Left renal pelvis (tissue), 4 donors: ENCODE results near the gene ATRN. TPM values are rescaled to one million over a fixed set of nuclear protein-coding genes. Genes with fewer than 3 reads are reported as not detected.
"Not testable (repeated sequence)": the region's sequence is repeated elsewhere in the genome, so short reads cannot be mapped to it uniquely, and the experiment has no call there.

ENCODE experiments used
- DNase-seq, 4 donors: peaks; one replicate each; pipeline ENCODE4 v3.0.0-alpha.2; 2013; ENCODE audit warnings: low read depth in 4 of 4, low spot score in 3 of 4
- polyA plus RNA-seq, 4 donors: library from polyadenylated mRNA; unstranded; fragments of 120-200 nt; gene quantifications; one replicate each; pipeline ENCODE4 v1.2.1, GENCODE V29; 2013; ENCODE audit not compliant: insufficient read length in 4 of 4

Gene ATRN
- polyA plus RNA-seq, 4 donors = 41.0 to 57.3 (median 47.5) TPM

DNA sequence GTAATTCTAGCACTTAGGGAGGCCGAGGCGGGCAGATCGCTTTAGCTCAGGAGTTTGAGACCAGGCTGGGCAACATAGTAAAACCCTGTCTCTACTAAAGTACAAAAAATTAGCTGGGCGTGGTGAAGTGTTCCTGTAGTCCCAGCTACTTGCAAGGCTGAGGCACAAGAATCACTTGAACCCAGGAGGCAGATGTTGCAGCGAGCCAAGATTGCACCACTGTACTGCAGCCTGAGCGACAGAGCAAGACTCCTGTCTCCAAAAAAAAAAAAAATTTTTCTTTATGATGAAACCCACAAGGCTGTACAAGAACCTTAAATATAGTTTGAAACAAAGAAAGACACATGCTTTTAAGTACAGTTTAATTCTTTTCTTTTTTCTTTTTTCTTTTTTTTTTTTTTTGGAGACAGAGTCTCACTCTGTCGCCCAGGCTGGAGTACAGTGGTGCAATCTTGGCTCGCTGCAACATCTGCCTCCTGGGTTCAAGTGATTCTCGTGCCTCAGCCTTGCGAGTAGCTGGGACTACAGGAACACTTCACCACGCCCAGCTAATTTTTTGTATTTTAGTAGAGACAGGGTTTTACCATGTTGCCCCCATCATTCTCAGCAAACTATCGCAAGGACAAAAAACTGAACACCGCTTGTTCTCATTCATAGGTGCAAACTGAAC lies 144.5 kb downstream of the ATRN start:
- not testable (repeated sequence) for DNase-seq

DNA sequence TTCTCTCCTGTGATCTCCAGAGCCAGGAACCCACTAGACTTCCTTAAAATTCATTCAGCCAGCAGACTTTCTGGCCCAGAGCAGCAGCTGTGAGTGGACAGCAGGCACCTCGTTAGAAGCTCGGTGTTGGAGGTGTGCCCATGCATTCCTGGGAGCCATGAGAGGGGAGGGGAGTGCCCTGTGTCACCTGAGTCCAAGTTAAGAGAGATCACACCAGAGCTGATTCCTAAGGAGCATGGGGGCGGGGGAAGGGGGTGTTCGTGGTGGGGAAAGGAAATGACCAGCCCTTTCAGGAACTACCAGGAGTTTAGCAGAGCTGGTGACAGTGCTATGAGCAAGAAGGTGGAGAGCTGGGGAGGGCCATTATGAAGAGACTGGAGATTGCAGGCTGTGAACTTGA lies 145.4 kb downstream of the ATRN start:
- no peak for DNase-seq

DNA sequence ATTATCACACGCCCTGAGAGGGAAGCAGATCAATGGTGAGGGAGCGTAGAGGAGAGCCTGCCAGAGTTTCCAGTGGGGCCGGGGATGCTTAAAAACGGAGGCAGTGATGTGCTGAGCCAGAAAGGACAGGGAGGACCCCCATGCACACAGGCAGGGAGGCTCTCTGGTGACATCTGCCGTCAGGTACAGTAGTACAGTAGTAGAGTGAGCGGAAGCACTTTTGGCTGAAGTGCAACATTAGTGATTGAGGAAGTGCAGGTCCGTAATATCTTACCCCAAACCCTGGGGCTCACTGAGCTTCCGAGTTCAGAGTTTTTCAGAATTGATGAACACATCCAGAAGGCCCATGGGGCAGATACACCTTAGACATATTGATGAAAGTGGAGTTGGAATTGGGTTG lies 150.3 kb downstream of the ATRN start:
- no peak for DNase-seq

DNA sequence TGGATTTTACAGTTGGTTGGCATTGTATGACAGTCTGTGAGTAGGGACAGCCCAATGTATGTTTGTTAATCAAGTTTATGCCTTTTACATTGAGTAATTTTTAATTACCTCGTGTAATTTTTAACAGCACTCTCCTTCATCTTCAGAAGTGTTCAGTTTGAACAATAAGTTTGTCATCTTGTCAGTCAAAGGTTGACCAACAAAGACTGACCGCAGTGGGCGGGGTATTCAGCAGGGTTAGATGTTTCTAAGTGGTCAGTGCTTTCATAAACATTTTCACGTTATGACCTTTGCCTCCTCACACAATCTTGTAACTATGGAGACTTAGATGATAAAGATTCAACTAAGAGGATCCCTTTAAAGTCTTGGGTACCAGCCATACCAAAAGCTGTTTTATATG lies 151.6 kb downstream of the ATRN start:
- no peak for DNase-seq

DNA sequence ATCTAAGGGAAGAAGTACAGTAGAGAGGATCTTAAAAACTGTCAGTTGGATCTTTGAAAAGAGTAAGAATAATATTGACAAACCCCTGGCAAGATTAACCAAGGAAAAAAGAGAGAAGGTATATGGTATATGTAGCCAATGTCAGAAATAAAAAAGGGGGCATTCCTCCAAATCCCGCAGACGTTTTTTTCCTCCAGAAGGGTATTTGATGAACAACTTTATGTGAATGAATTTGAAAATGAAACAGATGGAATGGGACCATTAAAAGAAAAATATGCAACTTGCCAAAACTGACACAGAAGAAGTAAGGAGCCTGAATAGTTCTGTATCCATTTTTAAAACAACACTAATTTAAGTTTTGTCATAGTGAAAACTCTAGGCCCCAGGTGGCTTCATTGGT lies 156.7 kb downstream of the ATRN start:
- no peak for DNase-seq

DNA sequence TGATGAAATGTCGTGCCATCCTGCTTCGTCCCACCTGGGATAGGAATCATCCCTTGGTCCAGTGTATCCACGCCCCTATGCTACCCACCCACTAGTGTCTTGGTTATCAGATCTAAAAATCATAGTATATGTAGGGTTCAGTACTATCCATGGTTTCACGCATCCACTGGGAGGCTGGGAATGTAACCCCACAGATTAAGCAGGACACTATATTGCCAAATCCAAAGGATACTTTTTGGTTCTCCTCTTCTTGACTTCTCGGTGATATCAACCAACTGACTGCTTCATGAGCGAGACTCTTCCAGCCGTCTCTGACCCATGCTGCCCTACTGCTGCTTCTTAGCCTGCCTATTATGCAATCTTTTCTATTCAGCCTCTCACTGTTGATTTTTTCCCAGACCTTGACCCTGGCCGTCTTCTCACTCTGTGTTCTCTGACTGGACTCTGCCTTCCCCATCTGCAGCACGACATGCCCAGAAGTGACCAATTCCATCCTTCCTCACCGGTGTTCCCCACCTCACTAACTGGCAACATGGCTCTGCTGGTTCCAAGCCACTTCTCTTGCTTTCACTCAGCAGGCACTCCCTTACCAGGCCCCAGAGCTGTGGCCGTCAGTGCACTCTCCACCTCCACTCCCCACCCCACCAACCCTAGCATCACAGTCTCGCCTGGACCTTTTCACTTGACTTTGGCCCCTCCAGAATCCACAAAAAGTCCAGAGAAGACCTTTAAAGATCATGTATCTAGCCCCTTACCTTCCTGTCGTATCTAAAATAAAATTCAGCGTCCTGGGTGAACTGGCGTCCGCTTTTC lies 157.9 kb downstream of the ATRN start:
- DNase-seq = no peak

DNA sequence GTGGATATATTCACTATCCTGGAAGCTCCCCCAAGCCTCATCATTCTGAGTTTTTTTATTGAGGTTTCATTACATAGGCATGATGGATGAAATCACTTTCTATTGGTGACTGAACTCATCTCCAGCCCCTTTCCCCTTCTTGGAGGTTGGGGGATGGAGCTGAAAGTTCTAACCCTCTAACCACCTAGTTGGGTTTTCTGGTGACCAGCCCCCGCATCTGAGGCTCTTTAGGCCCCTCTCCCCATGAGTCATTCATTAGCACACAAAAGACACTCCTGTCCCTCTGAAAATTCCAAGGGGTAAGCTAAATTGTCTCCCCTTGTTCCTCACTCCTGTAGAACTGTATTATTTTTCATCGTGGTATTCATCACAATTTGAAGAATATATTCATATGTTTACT lies 159.1 kb downstream of the ATRN start:
- DNase-seq = no peak

DNA sequence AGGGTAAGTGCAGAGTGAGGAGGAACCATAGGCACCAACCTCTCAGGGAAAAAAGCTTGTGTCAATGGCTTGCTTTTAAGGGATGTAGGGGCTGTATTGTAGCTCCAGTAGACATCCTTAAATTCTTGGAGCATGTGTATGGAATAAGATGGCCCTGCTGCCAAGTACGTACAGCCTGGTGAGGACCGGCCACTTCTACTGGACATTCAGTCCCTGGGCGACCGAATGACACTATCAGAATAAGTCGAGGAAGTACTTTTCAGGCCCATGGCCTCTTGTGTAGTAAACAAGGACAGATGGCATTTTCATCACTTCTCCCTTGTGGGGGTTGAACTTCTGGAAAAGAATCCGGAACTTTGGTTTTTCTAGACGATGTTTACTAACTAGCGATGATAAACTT lies 159.6 kb downstream of the ATRN start:
- DNase-seq = no peak

DNA sequence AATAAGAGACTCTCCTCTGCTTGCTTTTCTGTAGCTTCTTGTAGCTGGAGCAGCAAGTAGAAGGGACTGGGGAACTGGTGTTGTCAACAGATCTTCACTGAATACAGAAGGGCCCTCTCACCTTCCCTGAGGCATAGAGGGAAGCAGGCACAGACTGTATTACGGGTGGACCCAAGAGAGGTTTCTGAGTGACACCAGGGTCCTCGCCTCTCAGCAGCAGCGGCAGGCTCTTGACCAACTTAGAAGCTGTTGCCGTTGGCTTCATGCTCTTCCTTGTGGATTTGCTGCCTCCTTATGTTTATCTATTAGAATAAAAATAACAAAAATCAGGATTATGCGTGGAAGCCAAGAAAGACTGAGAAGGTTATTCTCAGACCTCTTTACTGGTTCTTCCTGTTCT lies 160.7 kb downstream of the ATRN start:
- no peak for DNase-seq

DNA sequence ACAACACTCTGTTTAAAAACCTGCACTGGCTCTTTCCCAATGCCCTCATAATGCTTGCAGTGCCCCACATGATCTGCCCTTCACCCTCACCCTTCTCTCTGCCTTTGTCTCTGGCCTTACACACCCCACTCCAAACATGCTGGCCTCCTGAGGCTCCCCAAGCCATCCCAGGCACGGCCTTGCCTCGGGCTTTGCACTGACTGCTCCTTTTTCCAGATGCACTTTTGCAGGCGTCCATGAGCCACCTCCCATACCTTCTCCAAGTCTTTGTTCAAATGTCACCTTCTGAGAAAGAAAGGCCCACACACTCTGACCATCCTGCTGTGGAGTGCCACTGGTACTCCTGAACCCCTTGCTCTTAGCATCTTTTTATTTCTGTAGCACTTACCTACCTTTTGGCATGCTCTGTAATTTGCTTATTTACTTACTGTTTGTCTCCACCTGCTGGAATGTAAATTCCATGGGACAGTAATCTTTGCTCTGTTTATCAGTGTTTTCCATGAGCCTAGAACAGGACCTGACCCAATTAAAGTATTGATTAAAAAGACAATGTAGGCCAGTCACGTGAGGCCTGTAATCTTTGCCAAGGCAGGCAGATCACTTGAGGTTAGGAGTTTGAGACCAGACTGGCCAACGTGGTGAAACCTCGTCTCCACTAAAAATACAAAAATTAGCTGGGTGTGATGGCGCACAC lies 161.6 kb downstream of the ATRN start:
- DNase-seq = no peak

DNA sequence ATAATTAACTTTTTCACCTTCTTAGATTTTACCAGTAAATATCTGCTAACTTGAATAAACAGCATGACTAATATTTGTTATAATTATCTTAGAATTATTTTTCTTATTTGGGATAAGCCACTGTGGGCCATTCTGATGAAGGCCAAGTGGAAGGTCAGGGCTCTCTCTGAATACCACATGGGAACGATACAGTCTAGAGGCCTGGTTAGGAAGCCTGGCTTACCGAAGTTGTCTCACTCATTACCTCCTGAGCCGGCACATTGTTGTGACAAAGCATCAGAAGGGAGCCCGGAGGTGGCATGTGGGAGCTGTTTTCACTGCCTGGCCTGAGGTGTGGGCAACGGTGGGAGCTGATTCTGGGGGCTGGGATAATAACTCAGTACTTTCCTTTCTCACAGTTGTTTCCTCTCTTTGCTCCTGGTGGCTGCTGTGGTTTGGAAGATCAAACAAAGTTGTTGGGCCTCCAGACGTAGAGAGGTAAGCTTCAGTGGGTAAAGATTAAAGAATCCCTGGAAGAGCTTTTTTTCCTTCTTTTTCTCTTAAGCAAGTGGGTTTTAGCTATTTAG lies 163.2 kb downstream of the ATRN start:
- DNase-seq = no peak

DNA sequence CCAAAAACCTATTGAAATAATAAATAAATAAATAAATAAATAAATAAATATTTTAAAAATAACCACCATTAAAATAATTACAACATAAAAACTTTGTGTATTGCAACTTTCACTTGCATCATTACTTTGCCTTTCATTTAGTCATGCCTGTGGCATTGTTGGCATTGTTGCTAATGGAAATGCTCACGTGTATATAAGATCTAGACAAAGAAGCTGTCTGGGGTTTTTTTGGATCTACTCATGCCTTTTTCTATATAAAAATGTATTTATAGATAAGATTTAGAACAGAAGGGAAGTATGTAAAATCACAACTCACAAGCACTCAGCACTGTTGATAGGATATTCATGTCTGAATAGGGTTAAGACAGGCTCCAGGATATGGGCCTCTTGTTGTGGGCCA lies 164.5 kb downstream of the ATRN start:
- no peak for DNase-seq

DNA sequence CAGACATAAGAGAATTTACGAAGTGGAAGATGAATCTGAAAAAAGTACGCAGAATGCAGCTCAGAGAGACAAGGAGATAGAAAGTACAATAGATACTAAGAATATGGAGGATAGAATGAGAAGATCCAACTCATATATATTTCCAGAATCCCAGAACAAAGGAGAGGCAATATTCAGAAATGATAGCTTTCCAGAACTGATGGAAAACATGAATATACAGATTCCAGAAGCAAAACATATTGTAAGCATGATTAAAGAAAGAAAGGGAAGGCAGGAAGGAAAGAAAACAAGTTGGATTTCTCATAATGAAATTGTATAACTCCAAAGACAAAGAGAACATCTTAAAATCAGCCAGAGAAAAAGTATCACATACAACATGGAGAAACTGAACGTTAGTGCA lies 169.4 kb downstream of the ATRN start:
- no peak for DNase-seq

DNA sequence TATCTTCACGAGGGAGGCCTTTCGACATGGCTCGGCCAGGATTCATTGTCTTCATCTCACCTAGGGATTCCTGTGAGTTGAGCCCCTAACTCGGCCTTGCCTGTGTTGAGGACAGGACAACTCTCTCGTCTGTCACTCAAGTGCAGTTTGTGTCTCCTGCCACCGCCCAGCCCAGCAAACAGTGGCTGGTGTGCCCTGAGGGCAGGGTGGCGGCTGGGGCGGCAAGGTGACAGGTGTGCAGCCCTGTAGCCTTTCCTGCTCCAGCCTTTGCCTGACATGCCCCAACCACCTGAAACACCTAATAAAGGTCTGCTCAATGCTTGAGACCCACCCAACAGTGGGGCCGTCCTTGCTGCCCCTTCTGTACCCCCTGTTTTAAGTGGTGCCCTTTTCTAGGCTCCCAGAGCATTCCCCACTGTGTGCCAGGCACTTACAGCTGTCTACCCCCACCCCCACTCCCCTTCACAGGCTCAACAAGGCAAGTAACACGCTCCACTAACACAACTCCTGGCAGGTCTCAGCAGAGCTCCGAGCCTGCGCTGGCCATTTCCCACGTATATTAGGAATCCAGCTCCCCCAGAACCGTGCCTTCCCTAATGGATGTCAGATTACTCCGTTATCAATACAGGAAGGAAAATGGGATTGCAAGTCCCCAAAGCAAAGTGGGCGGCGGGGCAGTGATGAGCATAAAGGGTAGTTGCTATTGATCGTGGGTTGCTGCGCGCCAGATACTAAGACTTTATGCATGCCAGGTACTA lies 174.7 kb downstream of the ATRN start:
- DNase-seq = no peak

DNA sequence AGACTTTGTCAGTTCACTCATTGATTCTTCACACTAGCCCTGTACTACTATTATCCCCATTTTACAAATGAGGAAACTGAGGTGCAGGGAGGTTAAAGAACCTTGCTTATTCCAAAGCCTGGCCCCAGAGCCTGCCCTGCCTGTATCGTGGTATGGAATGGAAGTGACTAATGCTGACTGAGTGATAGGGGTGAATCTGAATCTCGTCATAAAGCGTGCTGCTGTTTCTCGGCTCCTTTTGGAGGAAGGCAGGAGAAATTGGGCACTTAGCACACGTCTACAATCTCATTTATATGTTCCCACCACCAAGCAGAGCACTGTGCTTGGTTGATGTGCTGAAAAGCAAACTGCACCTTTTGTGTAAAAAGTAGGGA lies 175.2 kb downstream of the ATRN start:
- DNase-seq = no peak

DNA sequence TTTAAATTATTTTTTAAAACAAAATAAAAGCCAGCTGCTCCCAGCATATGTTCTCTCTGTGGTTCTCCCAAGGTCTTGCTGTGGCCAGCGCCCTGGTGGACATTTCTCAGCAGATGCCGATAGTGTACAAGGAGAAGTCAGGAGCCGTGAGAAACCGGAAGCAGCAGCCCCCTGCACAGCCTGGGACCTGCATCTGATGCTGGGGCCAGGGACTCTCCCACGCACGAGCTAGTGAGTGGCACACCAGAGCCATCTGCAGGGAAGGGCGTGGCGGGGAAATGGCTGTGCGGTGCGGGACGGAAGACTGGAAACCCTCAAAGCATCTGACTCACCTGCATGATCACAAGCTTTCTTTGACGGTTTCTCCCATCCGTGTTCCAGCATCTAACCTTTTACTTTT lies 175.8 kb downstream of the ATRN start:
- no peak for DNase-seq

DNA sequence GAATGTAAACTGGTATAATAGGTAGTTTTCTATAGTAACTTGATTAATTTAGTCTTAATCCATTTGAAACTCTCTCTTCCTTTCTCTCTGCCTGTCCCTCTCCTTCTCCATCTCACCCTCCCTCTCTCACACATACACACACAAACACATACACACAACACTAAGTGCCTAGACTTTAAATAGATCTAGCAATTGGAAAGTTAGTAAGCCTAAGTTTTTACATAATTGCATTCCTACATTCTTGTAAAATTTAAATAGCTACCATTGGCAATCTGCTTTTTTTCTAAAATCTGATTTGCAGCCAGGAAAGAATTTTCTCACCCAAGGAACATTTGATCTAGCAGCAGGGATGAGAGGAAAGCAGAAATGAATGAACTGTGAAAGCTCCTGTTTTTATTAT lies 176.7 kb downstream of the ATRN start:
- no peak for DNase-seq

DNA sequence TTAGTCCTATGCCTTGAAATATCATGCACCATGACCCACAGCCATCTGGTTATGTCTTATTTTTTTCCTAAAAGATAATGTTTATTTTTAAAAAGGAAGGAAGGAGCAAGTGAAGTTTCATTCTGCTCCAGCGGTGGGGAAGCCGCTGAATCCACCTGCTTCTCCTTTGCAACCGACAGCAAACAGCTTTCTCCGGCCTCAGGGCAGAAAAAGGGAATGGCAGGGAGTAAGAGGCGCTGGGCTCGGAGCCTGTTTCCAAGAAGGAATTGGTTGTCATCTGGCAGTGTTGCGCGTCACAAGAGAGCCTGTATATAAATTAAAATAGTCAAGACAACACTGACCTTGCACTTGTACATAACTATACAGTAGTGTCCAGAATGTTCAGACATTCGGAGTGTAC lies 178.1 kb downstream of the ATRN start:
- DNase-seq = no peak

DNA sequence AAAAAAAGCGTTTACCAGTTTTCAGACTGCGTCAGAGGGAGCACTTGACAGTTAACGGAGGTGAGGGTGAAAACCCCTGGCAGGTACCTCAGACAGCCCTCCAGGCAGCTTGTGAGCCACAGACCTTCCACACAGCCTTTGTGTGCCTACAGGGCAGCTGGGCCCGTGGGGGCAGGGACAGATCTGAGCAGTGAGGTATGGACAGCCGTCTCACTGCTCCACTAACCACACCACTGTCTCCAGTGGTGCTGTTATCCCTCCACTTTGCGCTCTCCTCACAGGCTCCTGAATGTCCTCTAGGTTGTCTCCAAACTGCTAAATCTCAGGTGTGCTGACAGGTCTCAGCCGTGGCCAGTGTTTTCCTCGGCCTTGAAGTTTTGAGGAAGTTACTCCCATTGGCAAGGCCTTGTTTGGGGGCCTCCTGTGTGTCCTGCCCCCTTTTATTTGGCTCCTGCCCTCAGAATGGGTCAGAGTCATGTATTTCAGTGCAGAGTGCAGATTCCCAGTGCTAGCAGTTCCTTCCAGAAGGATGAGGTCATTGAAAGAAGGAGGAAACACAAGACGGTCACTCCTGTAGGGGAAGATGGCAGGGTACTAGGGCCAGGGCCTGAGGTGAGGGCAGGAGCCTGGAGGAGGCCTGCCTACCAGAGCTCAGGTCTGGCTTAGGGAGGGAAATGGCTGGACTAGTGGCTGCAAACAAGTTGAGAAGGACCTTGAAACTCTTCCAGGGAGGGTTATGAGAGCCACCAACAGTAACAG lies 180.6 kb downstream of the ATRN start:
- DNase-seq = no peak

DNA sequence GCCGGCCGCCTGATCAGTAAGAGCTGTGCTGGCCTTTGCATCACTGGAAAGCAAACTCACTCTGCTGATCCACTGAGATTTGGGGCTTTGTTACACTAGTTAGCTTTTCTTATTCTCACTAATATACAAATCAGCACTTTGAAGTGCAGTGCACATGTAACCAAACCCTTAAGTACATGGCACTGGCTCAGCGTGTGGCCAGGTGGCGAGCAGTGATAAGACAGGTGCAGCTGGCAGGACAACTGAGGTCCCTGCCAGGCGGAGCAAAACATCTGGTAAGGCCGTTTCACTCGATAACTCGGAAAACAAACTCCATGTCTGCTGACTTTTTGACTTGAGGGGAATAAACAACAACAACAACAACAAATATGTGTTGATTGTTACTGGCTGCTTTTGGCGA lies 181.4 kb downstream of the ATRN start:
- no peak for DNase-seq
